Stimulated activated CD8-positive, alpha-beta memory T cell treated with anti-CD3 and anti-CD28 coated beads, Interleukin-15, amount 100 ng/mL, for 1 hour (primary cell): Measurements from ENCODE around the gene ULK3.

Source experiments
- DNase-seq: peaks from one replicate; pipeline ENCODE4 v3.0.0-alpha.2; 2020; ENCODE audit warnings: low read depth

The ULK3 gene

DNA sequence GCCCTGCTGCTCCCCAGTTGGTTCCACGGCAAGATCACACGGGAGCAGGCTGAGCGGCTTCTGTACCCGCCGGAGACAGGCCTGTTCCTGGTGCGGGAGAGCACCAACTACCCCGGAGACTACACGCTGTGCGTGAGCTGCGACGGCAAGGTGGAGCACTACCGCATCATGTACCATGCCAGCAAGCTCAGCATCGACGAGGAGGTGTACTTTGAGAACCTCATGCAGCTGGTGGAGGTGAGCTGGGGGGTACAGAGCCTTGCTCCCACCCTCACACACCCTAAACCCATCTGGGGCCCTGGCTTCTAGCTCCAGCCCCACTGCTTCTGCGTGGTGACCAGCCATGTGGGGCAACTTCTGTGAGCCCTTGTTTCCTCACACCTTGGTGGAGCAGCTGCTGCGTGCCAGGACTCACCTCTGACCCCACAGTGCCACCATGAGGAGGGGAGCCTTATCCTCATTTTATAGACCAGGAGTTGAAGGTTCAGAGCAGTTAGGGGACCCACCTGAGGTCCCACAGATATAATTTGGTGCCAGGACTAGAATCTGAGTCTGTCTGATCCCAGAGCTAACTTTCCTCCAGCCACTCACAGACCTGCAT, 43.6 kb downstream of the ULK3 start:
- DNase-seq = no peak

DNA sequence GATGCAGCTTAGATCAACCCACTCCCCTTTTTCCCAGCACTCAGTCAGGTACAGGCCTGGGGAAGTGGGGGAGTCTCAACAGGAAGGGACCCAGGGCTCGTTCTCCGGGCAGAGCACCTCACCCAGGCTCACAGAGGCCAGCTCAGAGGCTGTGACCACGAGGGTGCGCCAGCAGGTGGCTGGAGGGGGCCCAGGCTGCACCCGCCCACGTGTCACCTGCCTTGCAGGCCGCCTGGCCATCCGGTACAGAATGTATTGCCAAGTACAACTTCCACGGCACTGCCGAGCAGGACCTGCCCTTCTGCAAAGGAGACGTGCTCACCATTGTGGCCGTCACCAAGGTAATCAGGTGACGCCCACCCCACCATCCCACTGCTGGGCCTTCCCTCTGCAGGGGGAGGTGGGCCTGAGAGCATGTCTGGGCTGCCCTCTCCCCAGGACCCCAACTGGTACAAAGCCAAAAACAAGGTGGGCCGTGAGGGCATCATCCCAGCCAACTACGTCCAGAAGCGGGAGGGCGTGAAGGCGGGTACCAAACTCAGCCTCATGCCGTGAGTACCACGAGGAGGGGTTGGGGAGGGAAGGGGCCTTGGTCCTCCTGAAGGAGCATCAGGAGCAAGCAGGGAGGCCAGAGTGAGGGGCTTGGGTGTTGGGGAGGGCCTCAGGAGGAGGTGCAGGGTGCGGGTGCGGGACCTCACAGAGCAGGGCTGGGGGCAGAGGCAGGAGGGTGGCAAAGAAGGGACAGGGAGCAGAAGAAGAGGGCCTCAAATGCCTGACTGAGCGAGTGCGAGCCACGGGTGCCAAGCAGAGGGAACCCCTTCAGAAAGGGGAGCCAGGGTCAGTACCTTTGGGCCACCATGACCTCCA, 44.3 kb downstream of the ULK3 start:
- DNase-seq = no peak

DNA sequence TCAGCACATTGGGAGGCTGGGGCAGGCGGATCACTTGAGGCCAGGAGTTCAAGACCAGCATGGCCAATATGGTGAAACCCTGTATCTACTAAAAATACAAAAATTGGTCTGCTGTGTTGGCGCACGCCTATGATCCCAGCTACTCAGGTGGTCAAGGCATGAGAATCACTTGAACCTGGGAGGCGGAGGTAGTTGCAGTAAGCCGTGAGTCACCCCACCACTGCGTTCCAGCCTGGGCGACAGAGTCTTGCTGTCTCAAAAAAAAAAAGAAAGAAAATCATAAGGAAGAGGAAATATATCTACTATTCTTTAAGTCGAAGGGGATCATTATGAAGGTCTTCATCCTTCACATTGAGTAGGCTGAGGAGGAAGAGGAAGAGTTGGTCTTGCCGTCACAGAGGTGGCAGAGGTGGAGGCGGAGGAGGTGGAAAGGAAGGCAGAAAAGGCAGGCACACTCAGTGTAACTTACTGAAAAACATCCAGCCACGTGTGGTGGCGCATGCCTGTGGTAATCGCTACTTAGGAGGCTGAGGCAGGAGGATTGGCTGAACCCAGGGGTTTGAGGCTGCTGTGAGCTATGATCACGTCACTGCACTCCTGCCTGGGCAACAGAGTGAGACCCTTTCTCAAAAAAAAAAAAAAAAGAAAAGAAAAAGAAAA, 46.9 kb downstream of the ULK3 start:
- DNase-seq = no peak

DNA sequence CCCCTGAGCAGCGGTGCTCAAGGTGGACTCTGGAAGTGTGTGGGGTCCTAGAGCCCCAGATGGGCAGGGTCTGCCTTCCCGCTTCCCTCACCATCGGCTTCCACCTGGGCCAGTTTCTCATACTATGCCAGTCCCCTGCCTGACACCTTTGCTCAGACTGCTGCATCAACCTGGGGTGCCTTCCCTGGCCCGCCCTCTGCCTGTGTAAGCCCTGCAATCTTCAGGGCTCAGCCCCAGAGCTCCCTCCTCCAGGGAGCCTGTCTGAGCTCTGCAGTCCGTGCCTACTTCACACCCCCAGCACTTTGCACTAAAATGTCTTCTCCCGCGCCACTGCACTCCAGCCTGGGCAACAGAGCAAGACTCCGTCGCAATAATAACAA, 48.0 kb downstream of the ULK3 start:
- DNase-seq = no peak

DNA sequence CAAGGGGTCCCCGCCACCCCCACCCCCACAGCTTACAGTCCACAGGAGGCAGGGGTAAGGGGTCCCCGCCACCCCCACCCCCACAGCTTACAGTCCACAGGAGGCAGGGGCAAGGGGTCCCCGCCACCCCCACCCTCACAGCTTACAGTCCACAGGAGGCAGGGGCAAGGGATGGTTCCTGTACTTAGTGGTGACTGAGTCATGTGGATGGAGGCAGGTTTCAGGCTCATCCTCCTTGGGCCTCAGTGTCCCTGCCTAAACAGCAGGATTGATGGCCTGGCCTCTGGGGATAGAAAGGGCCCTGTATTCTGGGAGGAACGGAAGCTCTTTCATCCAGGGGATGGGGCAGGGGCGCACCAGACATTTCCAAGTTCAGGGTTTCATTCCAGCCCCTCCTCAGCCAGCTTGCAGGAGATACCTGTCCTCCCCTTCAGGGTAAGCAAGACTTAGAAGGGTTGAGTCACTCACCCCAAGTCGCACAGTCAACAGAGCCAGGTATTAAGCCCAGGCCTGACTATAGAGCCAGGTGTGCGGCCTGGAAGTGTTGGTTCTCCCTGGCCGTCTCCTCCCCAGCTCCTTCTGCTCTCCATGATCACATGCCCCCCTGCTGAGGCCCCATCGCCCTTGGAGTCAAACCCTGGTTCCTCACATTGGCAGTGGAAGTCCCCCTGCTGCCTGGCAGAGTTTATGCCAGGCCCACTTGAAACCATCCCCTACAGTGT, 48.5 kb downstream of the ULK3 start:
- no peak for DNase-seq

DNA sequence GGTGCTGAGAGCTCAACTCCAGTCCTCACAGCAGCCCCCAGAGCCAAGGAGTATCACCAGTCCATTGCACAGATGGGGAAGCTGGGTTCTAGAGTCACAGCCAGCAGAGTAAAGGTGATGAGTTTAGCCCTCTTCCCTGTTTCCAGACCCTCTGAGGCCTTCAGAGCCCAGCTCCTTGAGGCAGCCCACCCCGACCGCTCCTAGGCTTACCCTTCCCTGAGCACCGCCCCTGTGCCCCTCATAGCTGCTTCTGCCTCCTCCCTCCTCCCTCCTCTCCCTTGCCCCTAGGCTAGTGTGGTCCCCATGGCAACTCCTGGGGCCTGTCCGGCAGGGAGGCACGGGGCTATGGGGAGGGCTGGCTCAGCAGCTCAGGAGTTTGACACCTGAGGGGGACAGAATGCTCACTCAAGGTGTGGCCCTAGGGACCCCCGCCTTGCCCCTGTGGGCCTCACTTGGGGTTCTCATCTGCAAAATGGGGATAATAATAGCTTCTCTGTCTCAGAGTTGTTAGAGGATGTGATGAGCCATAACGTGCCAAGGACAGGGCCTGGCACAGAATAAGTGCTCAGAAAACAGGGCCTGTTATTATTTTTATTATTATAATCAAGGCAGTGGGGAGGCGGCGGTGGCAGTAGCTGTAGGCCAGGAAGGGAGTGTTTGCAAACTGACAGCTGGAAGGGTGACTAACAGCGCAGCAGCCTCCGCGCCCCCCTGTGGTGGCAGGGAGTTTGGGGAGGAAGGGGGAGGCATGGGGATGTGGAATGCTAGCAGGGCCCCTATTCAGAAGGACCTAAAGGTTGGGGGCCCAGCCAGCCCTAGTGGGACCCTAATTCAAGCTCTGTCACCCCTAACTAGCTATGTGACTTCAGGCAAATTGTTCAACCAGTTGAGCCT, 49.6 kb downstream of the ULK3 start:
- DNase-seq = peak; percentile 63

DNA sequence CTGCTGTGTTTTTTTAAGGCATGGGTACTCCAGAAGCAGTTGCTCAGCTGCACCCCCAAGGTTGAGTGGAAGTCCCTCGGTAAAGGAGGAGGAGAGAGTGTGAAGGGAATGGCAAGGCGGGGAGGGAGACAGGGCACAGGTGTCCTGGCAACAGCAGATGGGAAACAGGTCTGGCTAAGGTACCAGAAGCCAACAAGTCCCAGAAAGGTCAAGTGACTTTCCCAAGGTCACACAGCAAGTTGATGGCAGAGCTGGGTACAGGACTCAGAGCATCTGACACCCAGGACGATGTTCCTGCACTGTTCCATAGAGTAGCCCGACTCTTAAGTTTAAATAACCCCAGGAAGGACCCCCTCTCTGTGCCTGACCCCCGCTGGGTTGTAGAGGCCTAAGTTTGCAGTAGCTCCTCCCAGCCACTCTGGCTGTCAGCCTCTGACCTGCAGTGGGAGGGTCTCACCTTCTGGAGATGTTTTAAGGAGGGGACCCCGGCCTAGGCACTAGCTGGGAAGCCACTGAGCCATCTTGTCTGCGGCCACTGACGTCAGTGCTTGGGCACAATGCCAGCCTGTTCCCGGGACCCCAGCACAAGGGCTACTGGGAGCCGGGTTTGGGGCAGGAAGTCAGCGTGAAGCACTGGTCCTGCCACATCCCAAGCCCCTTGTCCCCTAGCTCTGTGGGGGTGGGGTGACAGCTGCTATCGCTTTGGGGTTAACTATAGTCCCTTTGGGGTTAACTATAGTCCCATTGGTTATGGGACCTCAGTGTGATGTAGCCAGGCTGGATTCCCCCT, 50.5 kb downstream of the ULK3 start:
- DNase-seq = no peak

DNA sequence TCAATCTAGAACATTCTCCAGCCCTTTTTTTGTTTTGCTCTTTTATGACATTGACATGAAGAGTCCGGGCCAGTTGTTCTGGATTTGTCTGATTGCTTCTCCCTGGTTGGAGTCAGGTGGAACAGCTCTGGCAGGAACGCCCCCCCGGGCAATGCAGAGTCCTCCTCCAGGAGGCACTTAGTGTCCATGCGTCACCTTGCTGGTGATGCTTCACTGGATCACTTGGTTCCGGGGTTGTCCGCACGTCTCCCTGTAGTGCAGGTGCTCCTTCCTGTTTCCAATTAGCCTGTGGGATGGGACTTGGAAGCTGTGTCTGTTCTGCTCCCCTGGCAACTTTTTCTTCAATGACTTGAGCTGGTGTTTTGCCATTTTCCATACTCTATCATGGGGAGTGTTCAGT, 51.3 kb downstream of the ULK3 start:
- no peak for DNase-seq

DNA sequence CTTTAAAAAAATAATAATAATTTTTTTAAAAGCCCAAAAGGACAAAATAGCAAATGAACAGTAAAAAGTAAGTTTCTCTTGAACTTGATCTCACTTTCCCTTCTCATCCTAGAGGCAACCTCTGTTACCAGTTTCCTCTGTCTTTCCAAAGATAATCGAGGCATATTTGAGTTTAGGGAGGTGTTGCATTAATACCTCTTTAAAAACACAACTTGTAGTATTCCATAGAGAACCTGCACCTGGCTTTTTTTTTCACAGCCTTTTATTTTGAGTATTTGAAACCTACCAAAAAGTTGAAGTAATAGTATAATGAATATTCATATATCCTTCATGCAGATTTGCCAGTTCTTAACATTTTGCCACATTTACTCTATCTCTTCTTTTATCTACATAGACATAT, 51.9 kb downstream of the ULK3 start:
- no peak for DNase-seq

DNA sequence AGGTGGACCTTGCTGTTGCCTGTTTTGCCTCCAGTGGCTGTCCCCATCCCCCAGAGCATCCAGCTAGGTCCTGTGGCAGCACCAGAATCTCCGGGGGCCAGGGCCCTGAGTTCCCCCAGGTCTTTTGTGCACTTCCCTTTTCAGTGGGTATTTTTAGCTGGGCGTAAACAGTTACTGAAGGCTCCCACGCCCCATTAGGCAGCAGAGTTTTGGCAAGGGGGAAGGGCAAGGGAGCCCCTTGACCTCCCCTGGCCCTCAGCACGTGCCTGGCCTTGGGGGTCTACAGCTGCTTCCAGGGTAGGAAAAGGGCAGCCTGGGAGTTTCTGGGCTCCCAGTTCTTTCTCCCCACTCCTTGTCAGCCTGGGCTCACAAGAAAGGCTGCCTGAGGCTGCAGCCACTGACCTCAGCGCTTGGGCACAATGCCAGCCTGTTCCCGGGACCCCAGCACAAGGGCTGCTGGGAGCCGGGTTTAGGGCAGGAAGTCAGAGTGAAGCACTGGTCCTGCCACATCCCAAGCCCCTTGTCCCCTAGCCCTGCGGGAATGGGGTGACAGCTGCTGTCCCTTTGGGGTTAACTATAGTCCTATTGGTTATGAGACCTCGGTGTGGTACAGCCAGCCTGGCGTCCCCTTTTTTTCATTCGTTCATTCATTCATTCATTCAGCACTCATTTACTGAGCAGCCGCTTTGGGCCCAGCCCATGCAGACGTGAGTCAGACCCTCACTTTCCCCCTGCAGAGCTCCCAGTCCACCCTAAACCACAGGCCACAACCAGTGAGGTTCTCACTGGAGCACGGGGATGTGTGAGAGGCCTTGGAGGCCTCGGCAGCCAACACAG, 52.7 kb downstream of the ULK3 start:
- no peak for DNase-seq

DNA sequence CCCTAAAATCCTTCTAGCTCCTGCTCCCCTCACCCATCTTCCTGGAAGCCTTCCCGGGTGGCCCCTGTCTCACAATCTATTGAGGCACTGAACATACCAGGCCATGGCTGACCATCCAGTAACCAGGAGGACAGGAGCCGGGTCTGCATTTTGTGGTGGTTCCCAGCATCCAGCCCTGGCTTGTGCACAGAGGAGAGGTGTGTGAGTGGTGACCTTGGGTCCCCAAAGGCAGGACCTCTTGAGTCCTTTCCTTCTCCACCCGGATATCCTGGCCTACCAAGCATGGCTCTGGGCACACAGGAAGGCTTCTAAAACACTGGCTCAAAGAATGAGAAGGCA, 53.2 kb downstream of the ULK3 start:
- DNase-seq = no peak

DNA sequence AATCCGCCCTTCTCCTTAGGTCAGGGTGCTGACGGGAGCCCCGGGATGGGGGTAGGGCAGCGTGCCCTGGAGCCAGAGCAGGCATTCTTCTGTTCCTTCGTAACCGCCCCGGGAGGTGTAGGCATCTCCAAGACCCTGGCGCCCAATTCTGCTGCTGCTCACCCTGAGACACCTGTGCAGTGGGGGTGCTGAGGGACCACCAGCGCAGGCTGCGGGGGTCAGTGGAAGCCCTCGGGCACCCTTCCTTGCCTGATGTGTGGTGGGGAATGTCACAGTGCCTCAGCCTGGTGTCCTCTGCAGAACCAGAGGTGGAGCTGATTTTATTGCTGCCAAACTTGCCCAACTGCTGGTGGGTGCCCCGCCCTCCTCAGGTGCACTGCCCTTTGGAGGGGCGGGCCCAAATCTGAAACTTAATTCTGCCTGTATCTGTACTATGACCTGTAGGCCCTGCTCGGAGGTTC, 53.8 kb downstream of the ULK3 start:
- DNase-seq = no peak

DNA sequence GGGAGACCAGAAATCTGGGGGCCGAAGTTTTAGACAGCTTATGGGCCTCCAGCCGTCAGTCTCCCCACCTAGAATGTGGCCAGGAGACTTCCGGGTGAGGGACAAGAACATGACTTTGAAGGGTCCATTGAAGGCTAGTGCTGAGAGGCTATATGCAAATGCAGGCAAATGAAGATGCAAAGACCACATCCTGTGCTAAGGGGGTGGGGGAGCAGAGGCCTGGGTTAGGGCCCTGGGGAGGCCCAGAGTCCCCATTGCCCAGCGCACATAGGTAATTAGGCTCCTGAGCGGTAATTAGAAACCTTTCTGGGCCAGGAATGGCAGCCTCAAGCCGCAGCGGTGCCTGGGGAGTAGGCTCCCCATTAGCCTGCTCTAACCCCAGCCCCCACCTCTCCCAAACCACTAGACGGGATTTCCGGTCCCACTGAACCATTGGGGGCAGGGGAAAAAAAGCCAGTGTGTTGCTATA, 54.2 kb downstream of the ULK3 start:
- no peak for DNase-seq

DNA sequence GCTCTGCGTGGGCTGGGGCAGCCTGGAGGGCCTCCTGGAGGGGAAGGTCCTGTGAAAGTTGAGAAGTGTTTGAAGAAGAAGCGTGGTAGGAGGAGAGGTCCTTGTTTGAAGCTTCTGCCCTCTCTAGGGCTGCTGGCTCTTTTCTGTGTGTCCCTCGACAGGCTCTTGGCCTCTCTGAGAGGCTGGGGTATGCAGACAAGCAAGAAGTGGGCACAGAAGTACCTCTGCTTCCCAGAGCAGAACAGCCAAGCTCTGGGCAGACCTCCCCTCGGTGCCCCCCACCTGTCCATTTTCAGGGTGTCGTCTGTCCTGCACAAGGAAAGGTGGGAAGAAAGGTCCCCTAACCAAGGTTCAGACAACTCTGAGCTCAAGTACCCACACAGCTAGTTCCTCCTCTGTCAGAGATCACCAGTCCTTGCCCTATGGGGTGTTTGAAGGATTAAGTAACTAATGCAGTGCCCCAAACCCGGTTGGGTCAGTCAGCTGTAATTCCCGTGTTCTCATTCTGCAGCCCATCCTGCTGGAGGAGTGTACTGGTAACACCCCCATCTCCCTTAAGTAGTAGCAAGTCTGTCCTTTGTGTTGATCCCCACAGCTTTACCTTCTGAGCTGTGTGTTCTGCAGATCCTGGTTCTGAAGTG, 54.8 kb downstream of the ULK3 start:
- no peak for DNase-seq

DNA sequence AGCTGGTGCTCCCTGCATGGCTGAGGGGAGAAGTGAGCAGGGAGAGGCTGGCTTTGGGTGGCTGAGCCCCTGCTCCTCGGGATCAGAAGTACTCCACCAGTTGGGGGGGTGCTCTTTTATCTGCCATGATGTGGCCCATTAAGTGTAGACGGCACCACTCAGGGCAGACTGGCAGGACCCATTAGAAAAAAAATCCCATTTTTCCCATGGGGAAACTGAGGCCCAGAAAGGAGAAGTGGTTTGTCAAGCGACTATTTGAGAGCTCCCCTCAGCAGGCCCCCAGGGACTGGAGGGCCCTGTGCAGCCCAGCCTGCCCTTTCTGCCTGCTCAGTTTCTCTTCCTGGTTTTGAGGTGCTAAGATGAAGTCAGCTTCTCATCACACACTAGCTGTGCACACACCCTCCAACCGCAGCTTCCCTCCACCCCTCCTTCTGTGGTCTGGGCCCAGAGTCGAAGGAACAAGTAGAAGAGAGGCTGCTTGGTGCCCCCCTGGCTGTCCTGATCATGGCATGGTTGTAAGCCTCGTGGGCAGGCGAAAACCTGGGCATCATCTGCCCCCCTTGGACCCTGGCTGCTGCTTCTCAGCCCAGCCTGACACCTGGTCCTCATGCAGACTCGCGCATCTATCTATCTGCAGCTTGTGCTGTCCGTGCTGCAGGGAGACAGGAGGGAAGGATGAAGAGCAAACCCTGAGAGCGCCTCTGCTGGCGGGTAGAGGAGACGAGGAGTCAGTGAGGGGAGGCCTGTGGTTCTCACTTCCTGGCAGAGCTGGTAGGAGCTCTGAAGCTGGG, 55.5 kb downstream of the ULK3 start:
- peak; percentile 78 for DNase-seq

DNA sequence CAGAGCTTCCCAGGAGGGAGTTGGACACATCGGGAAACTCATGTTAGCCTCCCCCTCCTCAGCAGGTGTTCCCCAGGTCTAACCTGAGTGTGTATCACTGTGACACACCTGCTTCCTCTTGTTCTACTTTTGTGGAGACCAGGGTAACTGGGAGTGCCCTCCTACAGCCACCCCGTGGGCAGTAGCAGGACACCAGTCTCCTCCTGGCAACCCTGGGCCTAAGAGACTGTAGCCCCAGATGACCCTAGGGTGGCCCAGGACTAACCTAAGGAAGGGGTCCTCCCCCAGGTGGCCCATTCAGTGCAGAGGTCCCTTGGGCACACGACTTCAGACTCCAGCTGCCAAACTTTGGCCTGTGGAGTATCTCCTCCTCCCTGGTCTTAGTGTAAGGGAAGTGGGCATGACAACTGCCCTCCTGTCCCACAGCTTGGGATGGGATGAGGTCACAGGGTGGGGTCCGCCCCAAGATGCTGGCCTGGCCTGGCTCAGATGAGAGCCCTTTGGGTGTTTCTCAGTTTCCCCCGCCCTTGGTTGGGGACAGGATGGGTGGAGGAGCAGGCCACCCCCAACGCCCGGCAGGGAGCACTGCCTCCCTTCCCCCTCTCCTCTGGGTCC, 56.3 kb downstream of the ULK3 start:
- no peak for DNase-seq
